HG02759 (cell line): Measurements from ENCODE around the gene NR4A3.
"Not testable (repeated sequence)": the region's sequence is repeated elsewhere in the genome, so short reads cannot be mapped to it uniquely, and the experiment has no call there.

Experiments
- ATAC-seq: cut with Tn5 transposase; IDR thresholded peaks from one replicate; pipeline ENCODE4 v1.9.1; 2021; ENCODE audit warnings: mild to moderate bottlenecking, moderate library complexity; ENCODE audit not compliant: unreplicated experiment

Gene NR4A3

GRCh38 chr9:99832558-99832864 lies 10.8 kb downstream of the NR4A3 start:
- ATAC-seq, result no peak

DNA sequence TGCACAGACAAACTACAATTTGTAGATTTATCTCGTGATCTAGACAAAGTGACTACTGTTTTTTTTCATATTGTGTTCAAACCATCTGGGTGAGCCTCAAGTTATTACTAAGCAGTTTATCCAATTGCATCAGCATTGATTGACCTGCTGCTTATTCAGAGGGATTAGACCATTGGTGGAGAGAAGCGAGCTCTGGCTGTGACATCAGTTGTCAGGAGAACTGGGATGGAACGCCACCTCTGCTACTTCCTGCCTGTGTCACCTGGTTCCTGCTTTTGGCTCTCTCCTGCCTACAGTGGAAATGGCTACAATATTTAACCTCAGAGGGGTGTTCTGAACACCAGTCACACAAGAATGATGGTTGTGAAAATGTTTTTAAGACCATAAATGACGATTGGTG lies 12.1 kb downstream of the NR4A3 start:
- no peak for ATAC-seq

DNA sequence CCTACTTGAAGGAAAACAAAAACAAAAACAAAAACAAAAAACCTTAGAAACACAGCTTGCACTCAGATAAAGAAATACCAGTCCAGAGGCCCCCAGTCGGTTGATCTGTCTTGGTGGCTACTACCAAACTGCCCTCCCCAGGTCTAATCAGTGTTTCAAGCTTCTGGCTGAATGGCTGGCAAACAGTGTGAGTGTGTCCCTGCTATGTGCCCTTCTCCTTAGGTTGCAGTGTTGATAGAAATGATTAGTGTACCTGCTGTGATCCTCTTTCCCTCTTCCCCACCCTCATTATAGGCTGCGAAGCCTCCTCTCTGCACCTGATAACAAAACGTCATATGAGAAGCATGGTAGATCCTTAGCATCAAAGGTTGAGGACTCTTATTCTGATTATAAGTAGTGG lies 12.8 kb downstream of the NR4A3 start:
- ATAC-seq, result no peak

DNA sequence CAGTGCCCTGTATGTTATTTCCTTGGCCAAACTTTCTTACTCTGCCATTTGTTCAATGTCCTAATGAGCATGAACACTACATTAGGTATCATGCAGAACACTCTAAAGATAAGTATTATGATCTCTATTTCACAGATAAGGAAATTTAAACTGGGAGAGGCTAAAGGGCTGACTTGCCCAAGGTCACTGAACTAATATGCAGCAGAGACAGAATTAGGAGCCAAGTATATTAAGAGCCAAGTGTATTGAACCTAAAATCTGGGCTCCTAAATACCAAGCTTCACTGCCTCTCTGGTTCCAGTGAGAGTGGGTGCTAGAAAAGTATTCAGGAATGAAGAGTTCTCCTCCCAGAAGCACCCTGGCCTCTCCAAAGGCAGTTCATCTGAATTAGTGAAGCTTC lies 13.5 kb downstream of the NR4A3 start:
- ATAC-seq, result no peak

- ATAC-seq, result no peak
These were observed 13.9 kb downstream of the NR4A3 start for GRCh38 chr9:99835581-99835980.

GRCh38 chr9:99840072-99840471 lies 18.4 kb downstream of the NR4A3 start:
- no peak for ATAC-seq

- ATAC-seq, result no peak
These were observed 23.4 kb downstream of the NR4A3 start for GRCh38 chr9:99845063-99845462.

DNA sequence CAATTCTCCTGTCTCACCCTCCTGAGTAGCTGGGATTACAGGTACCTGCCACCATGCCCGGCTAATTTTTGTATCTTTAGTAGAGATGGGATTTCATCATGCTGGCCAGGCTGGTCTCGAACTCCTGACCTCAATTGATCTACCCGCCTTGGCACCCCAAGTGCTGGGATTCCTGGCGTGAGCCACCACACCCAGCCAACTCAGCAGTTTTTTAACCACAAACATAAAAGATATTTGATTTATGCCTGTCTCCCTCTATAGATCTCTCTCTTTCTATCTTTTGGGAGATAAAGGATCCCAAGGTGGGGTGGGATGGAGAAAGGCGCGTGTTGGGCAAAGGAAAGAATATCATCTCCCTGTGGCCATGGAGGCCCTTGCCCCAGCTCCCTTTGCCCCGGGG lies 26.8 kb downstream of the NR4A3 start:
- ATAC-seq, result no peak

- ATAC-seq, result peak; percentile 14
These were observed 29.2 kb downstream of the NR4A3 start for GRCh38 chr9:99850736-99851499.

DNA sequence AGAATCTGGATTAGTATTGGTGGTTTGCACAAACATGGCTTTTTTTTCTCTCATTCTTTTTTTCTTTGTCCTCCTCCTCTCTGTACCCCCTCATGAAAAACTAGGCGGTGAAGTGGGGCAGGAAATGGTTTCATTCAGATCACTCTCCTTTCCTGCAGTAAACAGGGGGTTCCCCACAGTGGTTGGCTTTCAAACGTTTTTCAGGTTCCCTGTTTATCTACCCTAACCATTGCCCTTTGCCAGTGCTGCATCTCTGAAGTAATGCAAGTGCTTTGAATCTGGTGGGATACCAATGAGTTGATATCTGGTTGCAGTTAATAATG lies 29.8 kb downstream of the NR4A3 start:
- peak; percentile 96 for ATAC-seq

DNA sequence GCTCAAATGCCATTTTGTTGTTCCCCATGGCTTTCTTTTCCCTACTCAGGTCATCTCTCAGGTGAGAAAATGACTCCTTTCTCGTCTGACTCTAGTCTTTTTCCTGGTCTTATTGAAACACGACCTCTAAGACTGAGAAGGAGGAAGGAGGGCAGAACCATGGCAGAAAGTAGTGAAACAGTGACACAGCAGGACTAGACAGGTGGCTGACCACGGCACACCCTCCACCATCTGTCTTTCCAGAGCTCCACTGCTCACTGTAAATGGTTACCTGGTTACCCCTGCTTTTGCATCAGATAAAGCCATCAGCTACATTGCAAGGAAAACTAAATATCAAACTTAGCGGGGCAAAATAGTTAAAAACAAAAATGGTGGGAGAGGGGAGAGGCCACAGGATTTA lies 30.9 kb downstream of the NR4A3 start:
- peak; percentile 51 for ATAC-seq

GRCh38 chr9:99855467-99856176 lies 33.9 kb downstream of the NR4A3 start:
- no peak for ATAC-seq

DNA sequence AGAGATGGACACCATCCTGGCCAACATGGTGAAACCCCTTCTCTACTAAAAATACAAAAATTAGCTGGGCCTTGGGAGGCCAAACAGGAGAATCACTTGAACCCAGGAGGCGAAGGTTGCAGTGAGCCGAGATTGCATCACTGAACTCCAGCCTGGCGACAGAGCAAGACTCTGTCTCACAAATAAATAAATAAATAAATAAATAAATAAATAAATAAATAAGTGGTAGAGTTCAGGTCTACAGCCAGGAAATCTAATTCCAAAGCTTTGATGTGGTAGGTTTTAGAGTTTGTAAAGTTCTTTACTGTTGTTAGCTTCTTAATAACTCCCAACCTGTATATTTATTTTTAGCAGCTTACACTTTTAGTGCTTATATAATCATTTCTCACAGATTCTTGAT lies 35.9 kb downstream of the NR4A3 start:
- not testable (repeated sequence) for ATAC-seq

DNA sequence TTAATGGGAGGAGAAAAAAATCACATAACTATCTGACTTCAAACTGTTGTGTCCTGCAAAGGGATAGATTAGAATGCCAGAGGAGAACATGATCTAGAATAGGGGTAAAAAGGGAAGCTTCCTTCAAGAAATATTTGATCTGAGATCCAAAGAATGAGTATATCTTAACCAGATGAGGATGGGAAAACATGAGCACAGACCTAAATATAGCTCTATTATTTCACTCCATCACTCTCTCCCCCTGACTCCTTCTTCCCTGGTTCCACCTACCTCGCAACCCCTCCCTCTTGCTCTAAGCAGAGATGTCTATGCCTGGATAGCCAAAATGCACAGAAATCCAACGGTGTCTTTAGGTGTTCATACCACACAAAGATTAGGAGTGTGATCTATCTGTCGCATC lies 36.4 kb downstream of the NR4A3 start:
- ATAC-seq, result no peak

DNA sequence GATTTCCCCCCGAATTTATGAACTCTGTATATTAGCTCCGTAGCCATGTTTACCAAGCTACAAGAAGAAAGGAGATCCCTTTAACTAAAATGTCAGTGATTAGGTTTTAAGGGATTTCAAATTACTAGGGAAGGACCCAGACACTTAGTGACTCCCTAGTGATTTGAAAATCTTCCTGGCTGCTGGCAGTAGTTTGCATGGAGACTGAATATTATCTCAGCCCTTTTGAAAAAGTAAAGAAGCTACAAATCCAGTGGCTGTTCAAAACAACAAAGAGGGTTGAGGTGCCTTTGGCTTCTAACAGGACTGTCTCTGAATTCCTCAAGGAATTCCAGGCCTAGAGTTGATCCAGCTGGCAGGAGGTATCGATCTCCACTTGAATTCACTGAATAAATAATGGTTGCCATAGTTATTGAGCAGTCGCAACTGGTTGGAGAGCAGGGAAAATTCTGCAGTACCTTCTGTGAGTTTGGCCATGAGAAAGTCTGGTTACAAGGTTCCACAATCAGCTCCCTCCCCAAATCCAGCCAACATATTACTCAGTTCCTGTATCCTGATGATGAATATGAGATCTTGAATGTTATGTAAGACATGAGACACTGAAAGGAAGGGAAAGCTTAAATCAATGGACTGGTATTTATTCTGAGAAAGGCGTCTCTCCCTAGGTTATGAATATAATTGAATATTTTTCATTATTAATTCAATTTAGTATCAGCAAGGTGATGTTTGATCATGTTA lies 37.7 kb downstream of the NR4A3 start:
- ATAC-seq, result no peak

GRCh38 chr9:99860266-99860665 lies 38.6 kb downstream of the NR4A3 start:
- no peak for ATAC-seq

GRCh38 chr9:99863955-99864354 lies 42.3 kb downstream of the NR4A3 start:
- ATAC-seq, result no peak

DNA sequence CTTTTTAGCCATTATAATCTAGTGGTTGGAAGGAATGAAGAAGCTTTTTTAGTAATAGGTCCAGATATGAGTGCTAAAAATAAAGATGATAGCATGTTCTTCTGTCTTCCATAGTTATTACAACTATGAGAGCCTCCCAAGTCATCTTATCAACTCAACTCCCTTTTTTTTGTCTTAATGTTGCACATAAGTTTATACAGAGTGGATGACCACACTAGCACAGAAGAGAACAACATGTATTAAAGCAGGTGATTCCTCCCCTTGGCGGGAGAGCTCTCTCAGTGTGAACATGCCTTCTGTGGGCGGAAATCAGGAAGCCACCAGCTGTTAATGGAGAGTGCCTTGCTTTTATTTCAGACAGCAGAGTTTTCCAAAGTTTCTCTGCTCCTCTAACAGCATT lies 44.7 kb downstream of the NR4A3 start:
- ATAC-seq, result no peak

DNA sequence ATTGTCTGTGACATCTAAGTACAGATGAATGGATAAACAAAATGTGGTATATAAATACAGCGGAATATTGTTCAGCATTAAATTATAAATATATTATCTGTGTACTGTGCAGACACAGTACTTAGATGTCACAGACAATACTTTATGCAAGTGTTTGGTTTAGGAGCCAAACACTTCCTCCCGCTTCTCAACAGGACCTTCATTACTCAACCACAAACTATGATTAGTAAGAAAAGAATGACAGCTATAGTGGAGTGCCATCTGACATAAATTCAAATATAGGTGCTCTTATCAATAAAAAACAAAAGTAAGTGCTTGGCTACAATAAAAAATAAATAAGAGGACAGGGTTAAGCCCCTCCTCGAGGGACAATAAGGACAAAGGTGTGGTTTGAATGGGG lies 45.9 kb downstream of the NR4A3 start:
- peak; percentile 6 for ATAC-seq

GRCh38 chr9:99867968-99868367 lies 46.3 kb downstream of the NR4A3 start:
- ATAC-seq, result peak; percentile 65

DNA sequence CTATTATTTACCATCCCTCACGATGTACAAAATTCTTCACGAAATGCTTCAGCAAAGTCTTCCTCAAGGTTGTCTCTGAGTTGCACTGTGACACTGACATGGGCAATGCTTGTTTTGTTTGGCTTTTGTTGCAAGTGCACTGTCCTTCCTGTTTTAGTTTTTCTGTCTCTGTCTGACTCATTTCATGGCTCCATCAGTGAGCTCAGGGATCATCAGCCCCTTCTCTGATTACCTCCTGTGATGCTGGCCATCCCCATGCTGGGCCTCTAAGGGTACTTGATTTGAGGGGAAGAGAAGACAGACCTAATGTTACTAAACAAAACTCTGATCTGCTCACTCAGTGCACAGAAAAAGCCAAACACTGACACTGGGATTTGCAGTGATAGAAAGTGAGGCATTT lies 47.2 kb downstream of the NR4A3 start:
- ATAC-seq, result peak; percentile 81

- ATAC-seq, result no peak
These were observed 48.4 kb downstream of the NR4A3 start for GRCh38 chr9:99870126-99870525.
